Stimulated activated CD4-positive, alpha-beta T cell treated with anti-CD3 and anti-CD28 coated beads, Interleukin-4, amount 100 ng/mL, for 48 hours (primary cell): ENCODE measurements around the gene LKAAEAR1.
A peak's percentile ranks its signal among the peaks of the same experiment; 100 is the strongest.

Source experiments
- DNase-seq, 2 donors: peaks; one replicate each; pipeline ENCODE4 v3.0.0-alpha.2; 2020; ENCODE audit warnings: low read depth in 2 of 2

The LKAAEAR1 gene

GRCh38 chr20:64051561-64052325 lies 32.5 kb downstream of the LKAAEAR1 start:
- no peak for DNase-seq

DNA sequence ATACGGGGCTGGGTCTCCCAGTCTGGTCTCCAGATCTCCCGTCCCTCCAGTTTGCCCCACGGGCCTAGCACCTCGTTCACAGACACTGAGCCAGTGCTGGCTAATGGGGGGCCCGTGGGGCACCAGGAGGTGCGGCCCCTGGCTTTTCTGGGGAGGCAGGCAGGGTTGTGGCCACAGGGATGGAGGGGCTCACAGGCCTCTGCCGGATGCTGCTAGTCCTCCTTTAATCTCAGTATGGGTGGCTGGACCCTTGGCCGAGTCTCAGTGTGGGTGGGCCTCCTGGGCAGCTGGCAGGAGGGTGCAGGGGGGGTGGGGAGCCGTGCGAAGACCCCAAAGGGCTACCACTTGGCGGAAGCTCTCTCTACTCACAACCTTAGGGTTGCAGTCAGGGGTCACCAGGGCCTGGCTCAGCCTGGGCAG lies 33.2 kb downstream of the LKAAEAR1 start:
- DNase-seq, result no peak

DNA sequence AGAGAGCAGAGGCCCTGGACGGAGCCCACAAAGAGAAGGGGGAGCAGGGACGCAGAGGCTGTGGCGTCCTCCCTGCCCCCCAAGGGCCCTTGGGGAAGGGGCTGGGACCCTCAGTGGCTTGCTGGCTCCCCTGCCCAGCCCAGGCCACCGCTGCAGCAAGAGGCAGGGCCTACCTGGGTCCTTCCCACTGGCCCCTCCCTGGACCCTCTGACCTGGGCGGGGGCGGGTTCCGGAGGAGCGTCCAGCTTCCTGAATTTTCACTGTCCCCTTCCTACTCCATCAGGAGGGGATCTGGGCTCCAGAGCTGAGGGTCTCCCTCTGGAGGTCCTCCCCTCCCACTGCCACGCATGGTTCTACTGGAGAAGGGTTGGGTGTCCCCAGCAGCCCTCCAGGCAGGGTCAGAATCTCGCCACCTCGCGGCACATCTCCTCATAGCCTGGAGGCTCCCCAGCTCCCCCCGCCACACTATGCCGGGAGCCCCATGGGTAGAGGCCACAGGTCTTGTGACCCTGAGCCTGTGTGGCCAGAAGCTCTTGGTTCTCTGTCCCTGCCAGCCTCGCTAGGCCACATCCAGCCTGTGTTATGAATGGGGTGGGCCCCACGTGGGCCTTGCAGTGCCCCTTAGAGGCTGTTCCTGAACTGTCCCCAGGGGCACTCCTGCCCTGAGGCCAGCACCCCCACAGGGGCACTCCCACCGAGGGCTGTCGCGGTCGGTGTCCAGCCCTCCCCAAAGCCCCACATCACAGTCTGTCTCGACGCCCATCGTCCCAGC lies 33.8 kb downstream of the LKAAEAR1 start:
- no peak for DNase-seq

- no peak for DNase-seq
These were observed 34.3 kb downstream of the LKAAEAR1 start for GRCh38 chr20:64049878-64050260.

GRCh38 chr20:64049060-64049877 lies 34.9 kb downstream of the LKAAEAR1 start, which contains the start of gene SOX18:
Gene SOX18 (minus strand): TSS chr20:64049639. CDS start chr20:64049516, 123 bp downstream.
- DNase-seq, result no peak

GRCh38 chr20:64048402-64049044 lies 35.7 kb downstream of the LKAAEAR1 start:
- no peak for DNase-seq

GRCh38 chr20:64047968-64048401 lies 36.2 kb downstream of the LKAAEAR1 start:
- DNase-seq, result no peak

DNA sequence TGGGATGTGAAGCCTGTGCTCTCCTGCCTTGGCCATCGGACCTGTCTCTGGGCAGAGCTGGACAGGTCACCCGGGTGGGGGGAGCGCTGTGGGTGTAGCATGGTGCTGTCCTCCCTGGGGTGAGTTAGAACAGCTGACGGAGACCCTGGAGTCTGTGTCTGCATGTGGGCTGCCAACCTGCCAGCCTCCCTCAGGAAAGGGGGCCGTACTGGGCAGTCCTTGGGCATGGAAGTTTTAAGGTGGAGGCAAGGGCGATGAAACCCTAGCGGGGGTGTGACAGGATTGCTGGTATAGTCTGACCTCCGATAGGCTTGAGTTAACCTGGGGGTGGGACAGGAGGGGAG lies 37.2 kb downstream of the LKAAEAR1 start:
- no peak for DNase-seq

- DNase-seq, result no peak
These were observed 38.7 kb downstream of the LKAAEAR1 start for GRCh38 chr20:64045346-64046011.

DNA sequence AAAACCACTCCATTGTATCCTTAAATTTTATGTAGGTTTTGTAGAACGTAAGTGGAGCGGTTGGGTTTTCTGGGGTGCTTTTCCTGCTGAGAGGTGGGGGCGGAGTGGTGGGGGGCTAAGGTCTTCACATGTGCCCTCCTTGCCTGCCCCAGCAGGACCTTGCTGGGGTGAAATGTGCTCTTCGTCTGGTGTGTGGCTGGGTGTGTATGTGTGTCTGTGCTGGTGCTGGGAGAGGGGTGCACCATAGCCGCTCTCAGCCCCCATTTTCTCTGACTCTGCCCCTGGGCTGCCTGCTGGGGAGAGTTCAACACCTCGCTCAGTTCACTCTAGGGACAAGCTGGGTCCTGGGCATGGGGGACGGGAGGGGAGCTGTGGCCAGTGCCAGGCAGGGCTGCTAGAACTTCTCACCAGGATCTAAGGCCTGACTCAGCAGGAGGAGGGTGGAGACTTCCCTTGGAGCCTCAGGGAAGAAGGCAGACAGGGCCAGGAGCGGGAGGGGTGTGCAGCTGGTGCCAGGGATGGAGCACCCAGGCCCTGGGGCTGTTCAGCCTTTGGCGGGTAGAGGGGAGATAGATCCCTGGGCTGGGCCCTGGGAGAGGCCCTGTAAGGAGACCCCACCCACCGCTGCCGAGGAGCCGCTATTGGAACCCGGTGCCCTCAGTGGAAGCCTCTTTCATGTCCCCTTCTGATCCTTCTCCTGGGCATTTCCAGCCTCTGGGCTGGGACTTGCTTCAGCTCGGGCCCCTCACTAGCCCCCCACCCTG lies 39.5 kb downstream of the LKAAEAR1 start:
- DNase-seq, result no peak

- no peak for DNase-seq
These were observed 40.4 kb downstream of the LKAAEAR1 start for GRCh38 chr20:64043768-64044167.

GRCh38 chr20:64042054-64042781 lies 42.0 kb downstream of the LKAAEAR1 start:
- DNase-seq, result no peak

GRCh38 chr20:64041781-64042053 lies 42.5 kb downstream of the LKAAEAR1 start:
- DNase-seq, result no peak

DNA sequence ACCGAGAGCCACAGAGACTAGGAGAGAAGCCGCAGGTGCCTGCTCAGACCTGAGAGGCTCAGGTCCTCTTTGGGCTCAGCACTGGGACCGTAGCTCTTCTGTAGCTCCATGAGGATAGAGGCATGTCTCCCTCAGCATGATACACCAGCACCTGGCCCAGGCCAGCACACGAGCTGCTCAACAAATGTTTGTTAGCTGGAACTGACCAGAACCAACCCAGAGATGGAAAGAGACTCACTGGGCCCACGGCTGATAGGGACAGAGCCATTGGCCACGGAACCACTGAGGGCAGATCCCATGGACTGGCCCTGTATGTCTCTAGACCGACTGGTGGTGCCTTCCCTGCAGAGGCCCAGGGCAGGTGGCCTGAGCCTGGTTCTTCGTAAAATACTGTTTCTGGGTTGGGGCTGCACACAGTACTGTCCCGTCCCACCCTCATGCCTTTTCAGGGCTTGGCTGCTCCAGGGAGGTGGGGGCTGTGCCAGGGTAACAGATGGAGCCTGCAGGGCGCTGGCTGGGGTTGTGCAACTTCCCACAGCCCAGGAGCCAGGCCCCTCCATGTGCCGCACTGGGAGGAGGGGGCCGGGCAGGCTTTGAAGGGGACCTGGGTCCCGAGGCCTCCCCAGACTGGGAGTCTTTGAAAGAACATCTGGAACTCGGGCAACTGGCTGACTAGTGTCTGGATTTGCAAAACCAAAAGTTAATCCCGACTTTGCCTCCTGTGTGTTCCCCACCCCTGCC lies 43.0 kb downstream of the LKAAEAR1 start:
- DNase-seq, result no peak

DNA sequence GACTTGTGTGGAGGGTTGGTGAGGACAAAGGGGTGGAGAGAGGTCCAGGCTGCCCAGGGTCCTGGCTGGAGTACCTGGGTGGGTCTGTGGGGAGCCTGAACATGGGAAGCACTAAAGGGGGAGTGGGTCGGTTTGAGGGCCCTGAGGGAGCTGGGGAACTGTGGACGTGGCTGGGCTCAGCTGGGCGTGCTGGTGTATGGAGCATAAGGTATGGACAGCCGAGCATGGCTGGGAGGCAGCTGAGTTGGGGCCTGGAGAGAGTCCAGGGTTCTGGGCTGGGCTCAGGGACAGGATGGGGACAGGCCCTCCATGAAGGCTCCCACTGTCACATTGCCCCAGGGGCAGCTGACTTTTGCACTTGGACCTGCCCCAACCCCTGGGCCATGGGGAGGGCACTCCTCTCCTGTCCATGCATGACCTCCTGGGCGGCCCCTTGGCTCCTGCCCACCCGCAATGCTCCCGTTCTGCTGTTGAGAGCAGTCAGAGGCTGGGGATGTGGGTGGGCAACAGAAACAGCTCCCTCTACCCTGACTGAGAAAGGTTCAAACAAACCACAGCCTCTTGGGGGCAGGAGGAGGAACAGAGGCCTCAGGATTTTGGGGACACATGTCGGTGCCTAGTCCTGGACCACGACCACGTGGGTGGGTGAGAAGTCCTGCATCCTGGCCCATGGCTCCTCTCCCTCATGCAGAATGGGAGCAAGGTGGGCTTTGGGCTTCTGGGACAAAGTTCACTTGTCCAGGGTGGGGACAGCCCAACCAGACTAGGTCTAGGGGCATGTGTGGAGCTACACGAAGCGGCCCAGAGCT lies 43.8 kb downstream of the LKAAEAR1 start:
- no peak for DNase-seq

DNA sequence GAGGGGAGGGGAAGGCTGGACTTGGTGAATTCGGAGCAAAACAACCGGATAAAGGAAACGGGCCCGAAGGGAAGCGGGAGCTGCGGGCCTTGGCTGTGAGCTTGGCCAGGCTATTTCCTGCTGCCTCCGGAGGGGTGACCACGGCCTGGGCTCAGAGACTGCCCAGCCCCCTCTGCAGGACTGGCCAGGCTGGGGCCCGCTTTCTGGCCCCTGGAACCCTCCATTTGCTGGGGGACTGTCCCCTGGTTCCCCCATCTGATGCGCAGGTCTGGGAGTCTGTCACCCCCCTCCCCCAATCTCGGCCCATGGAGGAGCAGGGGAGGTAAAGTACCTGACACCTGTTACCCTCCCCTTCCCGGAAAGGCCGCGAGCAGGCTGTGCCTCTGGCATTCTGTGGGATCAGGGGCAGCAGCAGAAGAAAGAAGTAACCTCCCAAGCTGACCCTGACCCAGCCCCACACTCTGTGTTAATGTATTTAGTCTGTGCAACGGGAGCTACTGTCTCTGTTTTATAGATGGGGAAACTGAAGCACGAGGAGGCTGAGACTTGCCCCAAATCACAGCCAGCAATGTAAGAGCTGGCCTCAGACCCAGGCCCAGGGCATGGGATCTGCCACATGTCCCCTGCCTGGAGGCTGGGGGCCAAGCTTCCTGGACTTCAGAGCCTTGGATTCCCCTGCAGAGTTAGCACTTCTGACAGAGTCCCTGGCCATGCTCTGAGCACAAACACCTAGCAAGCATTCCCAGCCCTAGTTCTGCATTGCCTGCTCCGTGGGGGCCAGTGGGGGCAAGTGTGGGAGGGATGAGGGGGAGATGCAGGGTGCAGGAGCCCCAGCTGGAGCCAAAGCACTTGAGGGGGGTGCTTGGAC lies 44.7 kb downstream of the LKAAEAR1 start:
- DNase-seq, result no peak

DNA sequence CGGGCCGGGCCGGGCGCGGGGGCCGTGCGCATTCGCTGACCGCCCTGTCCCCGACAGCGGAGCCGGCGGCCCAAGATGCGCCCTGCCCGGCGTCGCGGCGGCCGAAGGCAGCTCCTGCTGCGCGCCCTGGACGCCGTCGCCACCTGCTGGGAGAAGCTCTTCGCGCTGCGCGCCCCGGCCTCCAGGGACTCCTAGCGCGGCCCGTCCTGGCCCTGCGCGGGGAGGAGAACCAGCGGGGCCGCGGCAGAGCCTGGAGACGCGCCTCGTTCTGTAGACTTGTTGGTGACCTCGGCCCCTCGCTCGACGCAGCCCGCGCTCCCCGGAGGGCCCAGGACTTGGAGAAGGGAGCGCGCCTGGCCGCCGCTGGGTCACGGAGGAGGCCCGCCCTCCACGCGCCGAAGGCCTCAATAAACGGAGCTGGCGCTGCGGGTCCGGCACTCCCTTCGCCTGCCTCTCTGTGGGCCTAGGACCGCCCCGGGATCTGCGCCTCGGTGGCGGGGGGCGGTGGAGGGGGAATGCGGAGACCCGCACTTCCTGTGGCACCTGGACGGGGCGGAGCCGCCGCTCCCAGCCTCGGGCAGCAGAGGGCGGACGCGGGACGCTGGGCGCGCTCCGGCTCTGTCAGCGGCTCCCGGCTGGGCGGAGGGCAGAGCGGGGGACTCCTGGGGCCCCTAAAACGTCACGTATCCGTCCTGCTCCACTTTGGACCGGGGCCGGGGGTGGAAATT lies 45.5 kb downstream of the LKAAEAR1 start:
- DNase-seq, result peak; percentile 71
